ENCODE measurements around the gene CD99. TPM values are rescaled to one million over a fixed set of nuclear protein-coding genes. Genes with fewer than 3 reads are reported as not detected.
A peak's percentile ranks its signal among the peaks of the same experiment; 100 is the strongest.

The CD99 gene
- total RNA-seq, 2 donors from 2014 or later, result 384 to 1,041 TPM

DNA sequence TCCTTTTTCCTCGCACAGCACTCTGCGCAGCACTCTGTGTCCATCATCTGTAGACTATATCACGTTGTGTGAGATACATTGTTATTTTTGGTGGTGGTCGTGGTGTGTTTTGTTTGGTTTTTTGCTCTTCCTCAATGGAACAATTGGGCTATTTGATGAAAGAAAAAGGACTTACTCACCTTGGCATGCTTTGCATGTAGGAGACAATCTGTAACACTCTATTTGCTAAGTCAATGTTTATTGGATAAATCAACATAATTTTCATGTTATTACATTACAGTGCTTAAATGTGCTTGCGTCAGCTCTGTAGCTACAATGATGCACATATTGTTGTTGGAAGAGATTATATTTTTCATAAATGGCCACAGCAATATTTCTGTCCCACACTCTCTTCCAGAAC lies 12.5 kb upstream of the CD99 start:
- H3K9me3 ChIP-seq, result no peaks in the 10 kb centered on the region
- no peaks in the 10 kb centered on the region for H3K36me3 ChIP-seq
- no peaks in the 10 kb centered on the region for H3K27me3 ChIP-seq (replicated peaks; ENCODE audit: insufficient read depth)
- no peak overlapping the region for H3K4me3 ChIP-seq
- H3K27ac ChIP-seq, result peak overlapping the region in 1 of 2 donors; percentile 62
- intact Hi-C loops (cut with DNase I), result no loop called here
- peak; percentile 76 for TF ChIP-seq POLR2AphosphoS5 (IDR thresholded peaks at IDR 0.05)
- TF ChIP-seq, protein P1, sequence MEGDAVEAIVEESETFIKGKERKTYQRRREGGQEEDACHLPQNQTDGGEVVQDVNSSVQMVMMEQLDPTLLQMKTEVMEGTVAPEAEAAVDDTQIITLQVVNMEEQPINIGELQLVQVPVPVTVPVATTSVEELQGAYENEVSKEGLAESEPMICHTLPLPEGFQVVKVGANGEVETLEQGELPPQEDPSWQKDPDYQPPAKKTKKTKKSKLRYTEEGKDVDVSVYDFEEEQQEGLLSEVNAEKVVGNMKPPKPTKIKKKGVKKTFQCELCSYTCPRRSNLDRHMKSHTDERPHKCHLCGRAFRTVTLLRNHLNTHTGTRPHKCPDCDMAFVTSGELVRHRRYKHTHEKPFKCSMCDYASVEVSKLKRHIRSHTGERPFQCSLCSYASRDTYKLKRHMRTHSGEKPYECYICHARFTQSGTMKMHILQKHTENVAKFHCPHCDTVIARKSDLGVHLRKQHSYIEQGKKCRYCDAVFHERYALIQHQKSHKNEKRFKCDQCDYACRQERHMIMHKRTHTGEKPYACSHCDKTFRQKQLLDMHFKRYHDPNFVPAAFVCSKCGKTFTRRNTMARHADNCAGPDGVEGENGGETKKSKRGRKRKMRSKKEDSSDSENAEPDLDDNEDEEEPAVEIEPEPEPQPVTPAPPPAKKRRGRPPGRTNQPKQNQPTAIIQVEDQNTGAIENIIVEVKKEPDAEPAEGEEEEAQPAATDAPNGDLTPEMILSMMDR (IDR thresholded peaks at IDR 0.05), result no peak
- DNase-seq (ENCODE audit: low spot score), result no peak
- WGBS, result 69% methylated on average over 5 of the region's 5 CpGs
- peaks cover 6% of the 10 kb centered on the region for H3K4me1 ChIP-seq (replicated peaks)

DNA sequence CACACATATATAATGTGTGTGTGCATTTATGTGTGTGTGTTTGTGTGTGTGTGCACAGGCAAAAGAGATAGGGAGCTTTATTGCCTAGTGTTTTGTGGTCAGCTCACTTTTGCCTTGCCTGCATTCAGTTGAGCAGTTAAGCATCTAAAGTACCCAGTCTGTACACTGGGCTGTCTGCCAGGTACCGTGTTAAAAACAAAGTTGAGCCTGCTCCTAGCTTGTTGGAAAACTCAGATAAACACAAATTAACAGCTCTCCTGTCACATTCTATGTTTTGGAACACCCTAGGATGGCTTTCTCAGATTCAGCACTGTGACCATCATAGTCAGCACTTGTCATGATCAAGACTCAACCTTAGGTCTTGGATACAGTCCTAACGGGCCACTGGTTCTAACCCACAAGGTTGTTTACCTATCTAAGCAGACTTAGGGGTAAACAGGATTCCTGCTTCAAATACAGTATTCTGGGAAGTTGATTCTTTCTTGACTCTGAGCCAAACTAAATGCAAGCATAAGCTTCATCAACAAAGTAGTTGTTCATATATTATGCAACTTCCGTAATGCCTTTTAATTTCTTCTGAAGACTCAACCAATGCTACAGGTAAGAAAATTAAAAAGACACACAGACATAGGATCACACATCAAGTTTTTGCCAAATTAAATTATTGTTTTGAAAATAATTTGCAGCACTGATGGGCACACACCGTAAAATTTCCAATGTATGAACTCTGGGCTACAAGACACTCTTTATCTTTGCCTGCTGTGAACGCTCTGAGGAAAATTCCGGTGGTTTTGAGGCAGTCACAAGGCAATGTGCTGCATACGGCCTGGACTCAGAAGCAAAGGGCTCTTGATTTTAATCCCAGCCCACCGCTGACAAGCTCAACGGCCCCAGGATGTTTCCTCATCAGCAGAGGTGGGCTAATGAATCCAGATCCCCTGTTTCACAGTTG lies 11.3 kb upstream of the CD99 start:
- H3K27me3 ChIP-seq (replicated peaks; ENCODE audit: insufficient read depth), result no peaks in the 10 kb centered on the region
- no peaks in the 10 kb centered on the region for H3K36me3 ChIP-seq
- DNase-seq (ENCODE audit: low spot score), result peak; percentile 65
- TF ChIP-seq, protein P1 (IDR thresholded peaks at IDR 0.05), result no peak
- TF ChIP-seq POLR2AphosphoS5 (IDR thresholded peaks at IDR 0.05) (peak; percentile 38), POLR2A (IDR thresholded peaks at IDR 0.05) (no peak)
- 54% methylated on average over 9 of the region's 9 CpGs for WGBS
- intact Hi-C loops (cut with DNase I), result no loop called here
- H3K27ac ChIP-seq, result peak overlapping the region in 1 of 2 donors; percentile 62
- no peak overlapping the region for H3K4me3 ChIP-seq
- no peaks in the 10 kb centered on the region for H3K9me3 ChIP-seq
- peaks cover 6% of the 10 kb centered on the region for H3K4me1 ChIP-seq (replicated peaks)

DNA sequence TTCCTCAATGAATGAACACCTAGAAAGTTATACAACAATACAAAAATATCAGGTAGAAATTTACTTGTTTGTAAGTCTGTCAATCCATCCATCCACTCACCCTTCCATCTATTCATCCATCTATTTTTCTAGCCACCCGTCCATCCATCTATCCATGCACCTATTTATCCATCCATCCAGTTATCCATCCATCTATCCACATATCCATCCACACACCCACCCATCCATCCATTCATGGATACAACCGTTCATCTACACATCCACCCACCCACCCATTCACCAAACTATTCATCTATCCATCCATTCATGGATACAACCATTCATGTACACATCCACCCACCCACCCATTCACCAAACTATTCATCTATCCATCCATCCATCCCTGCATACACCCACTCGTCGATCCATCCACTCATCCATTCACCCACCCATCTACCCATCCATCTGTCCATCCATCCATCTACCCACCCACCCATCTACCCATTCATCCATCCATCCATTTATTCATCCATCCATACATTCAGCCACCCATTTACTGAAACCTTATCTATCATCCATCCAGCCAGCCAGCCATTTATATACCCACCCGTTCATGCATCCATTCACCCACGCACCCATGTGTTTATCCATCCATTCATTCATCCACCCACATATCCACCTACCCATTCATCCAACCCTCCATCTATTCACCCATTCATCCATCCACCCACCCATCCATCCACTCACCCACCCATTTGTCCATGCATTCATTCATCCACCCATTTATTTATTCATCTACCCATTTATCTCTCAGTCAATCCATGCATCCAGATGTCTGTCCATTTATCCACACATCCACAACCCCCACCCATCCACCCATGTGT lies 10.4 kb upstream of the CD99 start:
- no peak for DNase-seq (ENCODE audit: low spot score)
- no peaks in the 10 kb centered on the region for H3K9me3 ChIP-seq
- H3K27me3 ChIP-seq (replicated peaks; ENCODE audit: insufficient read depth), result no peaks in the 10 kb centered on the region
- 96% methylated on average over 6 of the region's 6 CpGs for WGBS
- H3K4me3 ChIP-seq, result no peak overlapping the region
- H3K36me3 ChIP-seq, result no peaks in the 10 kb centered on the region
- peaks cover 6% of the 10 kb centered on the region for H3K4me1 ChIP-seq (replicated peaks)
- no peak for TF ChIP-seq POLR2A (IDR thresholded peaks at IDR 0.05)
- no peak for TF ChIP-seq POLR2AphosphoS5 (IDR thresholded peaks at IDR 0.05)
- TF ChIP-seq, protein P1 (IDR thresholded peaks at IDR 0.05), result no peak
- intact Hi-C loops (cut with DNase I), result no loop called here
- peak overlapping the region in 1 of 2 donors; percentile 62 for H3K27ac ChIP-seq

DNA sequence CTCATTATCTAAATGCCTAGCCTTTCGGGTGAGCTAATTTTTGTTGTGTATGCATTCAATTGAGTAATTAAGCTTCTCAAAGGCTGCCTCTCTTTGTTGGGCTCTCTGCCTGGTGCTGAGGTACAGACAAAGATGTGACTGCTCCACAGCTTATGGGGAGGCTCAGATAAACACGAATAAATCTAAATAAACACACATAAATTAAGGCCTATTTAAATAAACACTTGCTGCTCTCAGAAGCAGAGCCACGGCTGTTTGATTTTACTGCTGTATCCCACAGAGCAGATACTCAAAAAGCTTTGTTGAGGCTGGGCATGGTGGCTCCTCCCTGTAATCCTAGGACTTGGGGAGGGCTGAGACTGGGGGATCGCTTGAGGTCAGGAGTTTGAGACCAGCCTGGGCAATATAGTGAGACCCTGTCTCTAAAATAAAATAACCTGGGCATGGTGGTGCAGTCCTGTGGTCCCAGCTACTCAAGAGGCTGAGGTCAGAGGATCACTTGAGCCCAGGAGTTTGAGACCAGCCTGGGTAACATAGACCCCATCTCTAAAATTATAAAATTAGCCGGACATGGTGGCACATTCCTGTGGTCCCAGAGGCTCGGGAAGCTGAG lies 8.4 kb upstream of the CD99 start:
- Histone ChIP-seq H3K36me3 (no peaks in the 10 kb centered on the region), H3K4me3 (no peak overlapping the region), H3K9me3 (no peaks in the 10 kb centered on the region), H3K4me1 (replicated peaks) (peaks cover 3% of the 10 kb centered on the region), H3K27me3 (replicated peaks; ENCODE audit: insufficient read depth) (no peaks in the 10 kb centered on the region), H3K27ac (no peak overlapping the region)
- DNase-seq (ENCODE audit: low spot score), result no peak
- WGBS, result 69% methylated on average over 6 of the region's 6 CpGs
- intact Hi-C loops (cut with DNase I), result no loop called here
- TF ChIP-seq, protein P1 (IDR thresholded peaks at IDR 0.05), result no peak
- TF ChIP-seq POLR2AphosphoS5 (IDR thresholded peaks at IDR 0.05), result peak; percentile 45
